GM12878 (cell line): ENCODE results near the gene ACOT4. TPM values are rescaled to one million over a fixed set of nuclear protein-coding genes. Genes with fewer than 3 reads are reported as not detected.

ENCODE experiments used
- ATAC-seq: fragments of 200-7000 bp; cut with Tn5 transposase; 3 replicates; pipeline ENCODE4 v1.9.1; 2020; ENCODE audit warnings: mild to moderate bottlenecking, moderate library complexity
- BruUV-seq: library from RNA; stranded (reverse); fragments of 400-500 nt; replicated peaks from 2 replicates; lab custom pipeline; 2021; lab: Mats Ljungman, UMichigan
- CTCF ChIA-PET: fragments of 300-600 bp; sonication (Branson Sonifier 250); formaldehyde crosslinking; extraction: SDS; loops from one replicate; lab custom pipeline; 2021; ENCODE audit warnings: inconsistent platforms; lab: Yijun Ruan, JAX
- POLR2A ChIA-PET: fragments of 350-600 bp; formaldehyde crosslinking; extraction: SDS; loops from one replicate; lab custom pipeline; 2021; ENCODE audit warnings: inconsistent platforms; lab: Charles Lee
- RAD21 ChIA-PET: fragments of 300-600 bp; sonication (Branson Sonifier 250); formaldehyde crosslinking; loops from one replicate; lab custom pipeline; 2023; ENCODE audit warnings: antibody characterized with exemption; ENCODE audit not compliant: unreplicated experiment; lab: Charles Lee
- SMC1A ChIA-PET: fragments of 300-600 bp; sonication (Branson Sonifier 250); formaldehyde crosslinking; loops from one replicate; lab custom pipeline; 2023; ENCODE audit not compliant: unreplicated experiment, uncharacterized antibody; lab: Charles Lee
- DNase-seq: peaks from one replicate; pipeline ENCODE4 v3.0.0-alpha.2; 2011; ENCODE audit warnings: low read depth, low spot score
- FAIRE-seq: peaks from 3 replicates; lab custom pipeline; 2011; peaks lifted over from hg19 to GRCh38; lab: Jason Lieb, UNC
- H2AFZ ChIP-seq: 2 replicates; pipeline ENCODE4 v1.6.0; 2011; ENCODE audit warnings: low read depth, low read length, control low read depth; ENCODE audit not compliant: control insufficient read depth
- H3K27ac ChIP-seq: 2 replicates; pipeline ENCODE4 v1.5.1; 2011; ENCODE audit warnings: control low read depth; ENCODE audit not compliant: control insufficient read depth, insufficient read depth
- H3K27me3 ChIP-seq, 2 experiments: replicated peaks in 1 of 2; 2 replicates each; pipeline versions ENCODE4 v1.6.0 to v1.6.1; 2011; ENCODE audit warnings: low read length in 1 of 2; ENCODE audit not compliant: control insufficient read depth in 2 of 2, insufficient read depth in 2 of 2
- H3K36me3 ChIP-seq, 2 experiments: 2 replicates each; pipeline ENCODE4 v1.5.1; 2011; ENCODE audit warnings: low read length in 1 of 2; ENCODE audit not compliant: control insufficient read depth in 2 of 2, insufficient read depth in 2 of 2
- H3K4me1 ChIP-seq: 2 replicates; pipeline ENCODE4 v1.6.1; 2011; ENCODE audit warnings: mild to moderate bottlenecking, low read length, moderate library complexity, mixed read lengths; ENCODE audit not compliant: control insufficient read depth, insufficient read depth
- H3K4me2 ChIP-seq: 2 replicates; pipeline ENCODE4 v1.6.0; 2011; ENCODE audit warnings: control low read depth; ENCODE audit not compliant: control insufficient read depth, insufficient read depth
- H3K4me3 ChIP-seq: fragments of 200-600 bp; sonication (generic); 2 replicates; pipeline ENCODE4 v1.5.1; 2016
- H3K79me2 ChIP-seq: 2 replicates; pipeline ENCODE4 v1.6.0; 2011; ENCODE audit warnings: low read length; ENCODE audit not compliant: control insufficient read depth, insufficient read depth
- H3K9ac ChIP-seq: 2 replicates; pipeline ENCODE4 v1.8.0; 2011; ENCODE audit warnings: low read length, control low read depth, mixed read lengths; ENCODE audit not compliant: control insufficient read depth, insufficient read depth
- H3K9me3 ChIP-seq: replicated peaks from 3 replicates; pipeline ENCODE4 v1.5.1; 2011; ENCODE audit warnings: mild to moderate bottlenecking, low read length; ENCODE audit not compliant: control insufficient read depth, insufficient read depth
- H4K20me1 ChIP-seq: 2 replicates; pipeline ENCODE4 v1.6.0; 2011; ENCODE audit not compliant: control insufficient read depth, insufficient read depth
- ATF7 ChIP-seq: fragments of 450-650 bp; IDR thresholded peaks from 2 replicates; pipeline ENCODE4 v1.6.1; 2016; ENCODE audit warnings: low read depth, mild to moderate bottlenecking
- BCL11A ChIP-seq: IDR thresholded peaks from 2 replicates; pipeline ENCODE4 v1.6.1; 2011; ENCODE audit warnings: low read depth, low read length
- BRCA1 ChIP-seq: IDR thresholded peaks from 2 replicates; pipeline ENCODE4 v1.6.1; 2011; ENCODE audit warnings: low read depth, low read length, improper control_type of control experiment
- CREB1 ChIP-seq: IDR thresholded peaks from 2 replicates; pipeline ENCODE4 v1.6.1; 2012; ENCODE audit warnings: low read depth, mild to moderate bottlenecking, inconsistent platforms
- E2F4 ChIP-seq: IDR thresholded peaks from 2 replicates; pipeline ENCODE4 v1.6.1; 2012; ENCODE audit warnings: low read depth, low read length, improper control_type of control experiment
- EP300 ChIP-seq, 2 experiments: fragments of 150-350 bp in 1 of 2; IDR thresholded peaks; 2 replicates each; pipeline ENCODE4 v1.6.1; 2011 to 2012; ENCODE audit warnings: low read depth in 2 of 2, low read length in 2 of 2, borderline replicate concordance in 1 of 2, improper control_type of control experiment in 1 of 2, inconsistent platforms in 1 of 2; ENCODE audit not compliant: control insufficient read depth in 1 of 2
- GATAD2B ChIP-seq: fragments of 450-650 bp; conservative IDR thresholded peaks from 2 replicates; pipeline ENCODE4 v1.6.1; 2017; ENCODE audit warnings: low read depth, mild to moderate bottlenecking, moderate library complexity
- HDGF ChIP-seq: fragments of 450-650 bp; IDR thresholded peaks from 2 replicates; pipeline ENCODE4 v1.6.1; 2016; ENCODE audit warnings: antibody characterized with exemption
- HSF1 ChIP-seq: fragments of 150-350 bp; IDR thresholded peaks from 2 replicates; pipeline ENCODE4 v1.6.1; 2014; ENCODE audit warnings: mild to moderate bottlenecking, low read depth, low read length
- NFIC ChIP-seq: IDR thresholded peaks from 2 replicates; pipeline ENCODE4 v1.6.1; 2012; ENCODE audit warnings: low read depth, mild to moderate bottlenecking, inconsistent platforms, low read length, moderate library complexity
- NFYA ChIP-seq: IDR thresholded peaks from 2 replicates; pipeline ENCODE4 v1.6.1; 2011; ENCODE audit warnings: low read depth, mild to moderate bottlenecking, low read length, improper control_type of control experiment, borderline replicate concordance
- NRF1 ChIP-seq: conservative IDR thresholded peaks from 2 replicates; pipeline ENCODE4 v1.6.1; 2011; ENCODE audit warnings: mild to moderate bottlenecking, low read depth, low read length, improper control_type of control experiment
- PBX3 ChIP-seq: IDR thresholded peaks from 2 replicates; pipeline ENCODE4 v1.6.1; 2011; ENCODE audit warnings: mild to moderate bottlenecking, low read depth, low read length, moderate library complexity; ENCODE audit not compliant: insufficient replicate concordance
- PKNOX1 ChIP-seq: fragments of 450-650 bp; IDR thresholded peaks from 2 replicates; pipeline ENCODE4 v1.6.1; 2016; ENCODE audit warnings: mild to moderate bottlenecking
- RBBP5 ChIP-seq: fragments of 200-600 bp; sonication (generic); conservative IDR thresholded peaks from 2 replicates; pipeline ENCODE4 v1.6.1; 2016
- SIX5 ChIP-seq: IDR thresholded peaks from 2 replicates; pipeline ENCODE4 v1.6.1; 2011; ENCODE audit warnings: mild to moderate bottlenecking, low read depth, low read length, moderate library complexity; ENCODE audit not compliant: severe bottlenecking
- USF1 ChIP-seq: IDR thresholded peaks from 2 replicates; pipeline ENCODE4 v1.6.1; 2011; ENCODE audit warnings: borderline replicate concordance, low read depth, mild to moderate bottlenecking, moderate library complexity, mixed read lengths, low read length; ENCODE audit not compliant: insufficient read depth; ENCODE audit errors: extremely low read length
- ZBED1 ChIP-seq: IDR thresholded peaks from 2 replicates; pipeline ENCODE4 v1.6.1; 2016; ENCODE audit warnings: borderline replicate concordance
- WGBS: methylation state at CpG from one replicate; pipeline ENCODE4 v1.1.6; 2016; ENCODE audit warnings: low lambda C conversion rate; ENCODE audit not compliant: insufficient replicate concordance, insufficient coverage; ENCODE audit errors: missing lambda C conversion rate; 5-methylcytosine and 5-hydroxymethylcytosine counted together
- in situ Hi-C: fragments of 300-500 bp; cut with MboI; formaldehyde crosslinking; loops from 9 replicates; pipeline ENCODE4 v1.14.3; 2018; ENCODE audit warnings: mixed read lengths
- intact Hi-C: fragments of 100-400 bp; cut with micrococcal nuclease; formaldehyde crosslinking; loops from one replicate; pipeline ENCODE4 v1.14.2; 2022; ENCODE audit not compliant: unreplicated experiment
- polyA plus RNA-seq, 11 experiments: library from polyadenylated mRNA; depleted of rRNA in 4 of 11; unstranded in 6 of 11; stranded (reverse) in 5 of 11; fragments of >200 nt; fragmentation: Nextera tagmentation in 4 of 11; fragmentation: Illumina TruSeq in 1 of 11; extraction: Ambion mirVana in 4 of 11; extraction: Trizol in 1 of 11; gene quantifications; 1 replicate in 1 of 11; 2 replicates in 10 of 11; pipeline versions ENCODE4 v1.2.1 to v1.2.3, GENCODE V29; 2011 to 2016; ENCODE audit warnings: inconsistent platforms in 2 of 11, missing spikeins in 2 of 11, low read depth in 1 of 11
- total RNA-seq, 4 experiments: library from RNA; depleted of rRNA in 3 of 4; stranded (reverse); fragments of >200 nt in 3 of 4; fragmentation: Illumina TruSeq in 1 of 4; extraction: Trizol in 1 of 4; gene quantifications; 2 replicates each; pipeline versions ENCODE4 v1.2.1 to v1.2.3, GENCODE V29; 2013 to 2021

Gene ACOT4
- total and polyA plus RNA-seq, 10 of the 15 experiments (the other 5 are each of a cell fraction or from before 2014, with no cell fraction given) = 0.68 to 3.8 (median 2.0) TPM

GRCh38 chr14:73640796-73641365, 49.2 kb downstream of the ACOT4 start:
- POLR2A ChIA-PET = interaction anchor here (0.6 kb wide), 2 partner anchors 133 to 216 kb away, joined by 3 to 8 read pairs; no protein-coding TSS in a partner anchor
- no peak for FAIRE-seq
- CTCF ChIA-PET = interaction anchor here (1.0 to 13.1 kb wide), 3 partner anchors 8 to 132 kb away, joined by 3 to 220 read pairs (median 3); no protein-coding TSS in a partner anchor
- Histone ChIP-seq H3K36me3 (no peaks in the 10 kb centered on the region), H3K27me3 (no peaks in the 10 kb centered on the region), H3K9ac (no peak overlapping the region), H2AFZ (no peak overlapping the region), H3K27ac (no peak overlapping the region), H3K9me3 (no peaks in the 10 kb centered on the region), H3K79me2 (no peaks in the 10 kb centered on the region), H3K4me3 (no peak overlapping the region), H3K4me1 (no peaks in the 10 kb centered on the region), H4K20me1 (no peaks in the 10 kb centered on the region), H3K4me2 (no peak overlapping the region)
- ATAC-seq = no peak
- RAD21 ChIA-PET = interaction anchor here (0.7 kb wide), 1 partner anchor 1090 kb away, joined by 3 read pairs; no protein-coding TSS in a partner anchor
- WGBS = 48% methylated on average over 5 of the region's 5 CpGs
- SMC1A ChIA-PET = interaction anchor here (1.0 kb wide), 1 partner anchor 73 kb away, joined by 4 read pairs; no protein-coding TSS in a partner anchor
- no TSS peak for BruUV-seq
- no peak for DNase-seq
- in situ Hi-C loops = no loop called here
- intact Hi-C loops = no loop called here
- no peak for TF ChIP-seq BCL11A
- no peak for TF ChIP-seq RBBP5
- no peak for TF ChIP-seq E2F4
- TF ChIP-seq HSF1 = no peak
- no peak for TF ChIP-seq ZBED1
- no peak for TF ChIP-seq HDGF
- TF ChIP-seq NFYA = no peak
- TF ChIP-seq SIX5 = no peak
- TF ChIP-seq NRF1 = no peak
- no peak for TF ChIP-seq CREB1
- TF ChIP-seq ATF7 = no peak
- no peak for TF ChIP-seq EP300 (IDR thresholded peaks at IDR 0.05; ENCODE audit: borderline replicate concordance in 1 of 2, control insufficient read depth in 1 of 2, low read depth in 2 of 2, low read length in 2 of 2)
- no peak for TF ChIP-seq BRCA1
- TF ChIP-seq GATAD2B = no peak
- no peak for TF ChIP-seq USF1
- no peak for TF ChIP-seq PKNOX1
- TF ChIP-seq PBX3 = no peak
- TF ChIP-seq NFIC = no peak
